HCT116 (cell line): Measurements from ENCODE around the gene ERLEC1. TPM values are rescaled to one million over a fixed set of nuclear protein-coding genes. Genes with fewer than 3 reads are reported as not detected.

ENCODE experiments used
- ATAC-seq: fragments of 200-7000 bp; cut with Tn5 transposase; 2 replicates; pipeline ENCODE4 v1.9.1; 2020; ENCODE audit warnings: mild to moderate bottlenecking, moderate library complexity
- BruUV-seq: library from RNA; stranded (reverse); fragments of 400-500 nt; replicated peaks from 2 replicates; lab custom pipeline; 2021; lab: Mats Ljungman, UMichigan
- CTCF ChIA-PET: fragments of 300-600 bp; sonication (Branson Sonifier 250); formaldehyde crosslinking; loops from one replicate; lab custom pipeline; 2021; ENCODE audit warnings: antibody characterized with exemption; lab: Charles Lee
- POLR2A ChIA-PET: fragments of 300-600, 350-600 bp; sonication (Branson Sonifier 250); formaldehyde crosslinking; loops from one replicate; lab custom pipeline; 2021; ENCODE audit warnings: antibody characterized with exemption; lab: Charles Lee
- RAD21 ChIA-PET, 2 experiments: fragments of 300-600 bp; sonication (Branson Sonifier 250); formaldehyde crosslinking; loops; one replicate each; lab custom pipeline; 2023; ENCODE audit warnings: low total read pairs in 2 of 2; ENCODE audit not compliant: uncharacterized antibody in 2 of 2, unreplicated experiment in 2 of 2, low non-redundant PET in 1 of 2; lab: Charles Lee
- DNase-seq: peaks from one replicate; pipeline ENCODE4 v3.0.0-alpha.2; 2010; ENCODE audit warnings: low read depth, low spot score
- H2AFZ ChIP-seq: fragments of 200-600 bp; shearing (Covaris generic), sonication (generic); 2 replicates; pipeline ENCODE4 v1.6.1; 2017; ENCODE audit warnings: low read depth, mixed run types, mixed read lengths, antibody characterized with exemption, low read length; ENCODE audit not compliant: poor library complexity, severe bottlenecking
- H3K27ac ChIP-seq: 2 replicates; pipeline ENCODE4 v1.5.1; 2012; ENCODE audit warnings: low read depth, low read length
- H3K27me3 ChIP-seq: fragments of 200-600 bp; sonication (generic); 2 replicates; pipeline ENCODE4 v1.6.1; 2016; ENCODE audit warnings: mixed run types, low read length, mixed read lengths; ENCODE audit not compliant: insufficient read depth
- H3K36me3 ChIP-seq, 2 experiments: fragments of 200-500 bp in 1 of 2; fragments of 200-600 bp in 1 of 2; sonication (Bioruptor generic) in 1 of 2; sonication (generic) in 1 of 2; 2 replicates each; pipeline versions ENCODE4 v1.5.1 to v1.6.1; 2014 to 2016; ENCODE audit warnings: low read length in 2 of 2, inconsistent platforms in 1 of 2, mixed read lengths in 1 of 2, mixed run types in 1 of 2; ENCODE audit not compliant: insufficient read depth in 2 of 2, control insufficient read depth in 1 of 2
- H3K4me1 ChIP-seq, 2 experiments: fragments of 200-600 bp in 1 of 2; sonication (generic) in 1 of 2; 2 replicates each; pipeline versions ENCODE4 v1.5.1 to v1.6.1; 2012 to 2017; ENCODE audit warnings: low read length in 2 of 2, inconsistent platforms in 1 of 2, mild to moderate bottlenecking in 1 of 2, mixed read lengths in 1 of 2, mixed run types in 1 of 2, moderate library complexity in 1 of 2; ENCODE audit not compliant: insufficient read depth in 2 of 2, control insufficient read depth in 1 of 2
- H3K4me2 ChIP-seq: fragments of 200-600 bp; sonication (generic); 2 replicates; pipeline ENCODE4 v1.6.1; 2017; ENCODE audit warnings: mixed run types, low read length, mixed read lengths
- H3K4me3 ChIP-seq, 2 experiments: fragments of 200-600 bp in 1 of 2; sonication (generic) in 1 of 2; replicated peaks in 1 of 2; 2 replicates each; pipeline ENCODE4 v1.5.1; 2011 to 2016; ENCODE audit warnings: low read length in 2 of 2, control low read depth in 1 of 2, low read depth in 1 of 2, mild to moderate bottlenecking in 1 of 2, mixed read lengths in 1 of 2, mixed run types in 1 of 2
- H3K79me2 ChIP-seq: fragments of 200-600 bp; sonication (generic); 2 replicates; pipeline ENCODE4 v1.6.1; 2017; ENCODE audit warnings: mild to moderate bottlenecking, mixed run types, low read length, moderate library complexity, mixed read lengths; ENCODE audit not compliant: insufficient read depth
- H3K9ac ChIP-seq: fragments of 200-600 bp; sonication (generic); 2 replicates; pipeline ENCODE4 v1.6.1; 2016; ENCODE audit warnings: low read length, mixed read lengths
- H3K9me2 ChIP-seq: fragments of 200-600 bp; sonication (generic), shearing (Covaris generic); 2 replicates; pipeline ENCODE4 v1.6.1; 2017; ENCODE audit warnings: mixed run types, mild to moderate bottlenecking, moderate library complexity; ENCODE audit not compliant: insufficient read depth
- H3K9me3 ChIP-seq, 2 experiments: fragments of 200-500 bp in 1 of 2; fragments of 200-600 bp in 1 of 2; sonication (Bioruptor generic) in 1 of 2; sonication (generic) in 1 of 2; 2 replicates each; pipeline ENCODE4 v1.6.1; 2014 to 2017; ENCODE audit warnings: low read length in 2 of 2, mixed read lengths in 2 of 2, inconsistent platforms in 1 of 2, low read depth in 1 of 2, mild to moderate bottlenecking in 1 of 2, mixed run types in 1 of 2, moderate library complexity in 1 of 2; ENCODE audit not compliant: control insufficient read depth in 1 of 2, insufficient read depth in 1 of 2
- H4K20me1 ChIP-seq: fragments of 200-600 bp; sonication (generic), shearing (Covaris generic); 2 replicates; pipeline ENCODE4 v1.6.1; 2017; ENCODE audit warnings: mixed run types, mild to moderate bottlenecking, moderate library complexity; ENCODE audit not compliant: insufficient read depth
- CBX3 ChIP-seq: IDR thresholded peaks from 2 replicates; pipeline ENCODE4 v1.6.1; 2012; ENCODE audit warnings: low read depth
- CTCF ChIP-seq, 3 experiments: fragments of 200-600 bp in 1 of 3; sonication (generic) in 1 of 3; IDR thresholded peaks in 2 of 3; conservative IDR thresholded peaks in 1 of 3; 2 replicates each; pipeline ENCODE4 v1.5.1; 2012 to 2017; ENCODE audit warnings: low read depth in 2 of 3, low read length in 2 of 3, antibody characterized with exemption in 1 of 3, borderline replicate concordance in 1 of 3, control low read depth in 1 of 3, mild to moderate bottlenecking in 1 of 3, mixed read lengths in 1 of 3, mixed run types in 1 of 3, moderate library complexity in 1 of 3; ENCODE audit not compliant: insufficient read depth in 1 of 3
- ELF1 ChIP-seq: IDR thresholded peaks from 2 replicates; pipeline ENCODE4 v1.6.1; 2012; ENCODE audit warnings: low read depth, borderline replicate concordance
- EZH2phosphoT487 ChIP-seq: fragments of 200-600 bp; IDR thresholded peaks from 2 replicates; pipeline ENCODE4 v1.6.1; 2018; ENCODE audit warnings: antibody characterized with exemption, borderline replicate concordance
- JUND ChIP-seq: IDR thresholded peaks from 2 replicates; pipeline ENCODE4 v1.6.1; 2012
- MAX ChIP-seq: IDR thresholded peaks from 2 replicates; pipeline ENCODE4 v1.6.1; 2012
- REST ChIP-seq: IDR thresholded peaks from 2 replicates; pipeline ENCODE4 v1.6.1; 2012; ENCODE audit warnings: low read depth
- YY1 ChIP-seq: IDR thresholded peaks from 2 replicates; pipeline ENCODE4 v1.6.1; 2011; ENCODE audit warnings: low read length, low read depth, moderate library complexity, mild to moderate bottlenecking; ENCODE audit not compliant: insufficient replicate concordance; ENCODE audit errors: extremely low read depth
- ZBTB33 ChIP-seq: IDR thresholded peaks from 2 replicates; pipeline ENCODE4 v1.6.1; 2011; ENCODE audit warnings: mild to moderate bottlenecking, low read length, moderate library complexity; ENCODE audit not compliant: insufficient replicate concordance; ENCODE audit errors: extremely low read depth
- intact Hi-C: fragments of 100-400 bp; cut with micrococcal nuclease; formaldehyde crosslinking; loops from 2 replicates; pipeline ENCODE4 v1.10.0; 2022
- total RNA-seq: library from RNA; stranded (reverse); gene quantifications from one replicate; pipeline ENCODE4 v1.2.1, GENCODE V29; 2021; ENCODE audit not compliant: unreplicated experiment

ERLEC1 gene
- total RNA-seq, 1 experiment from 2014 or later = 26.9 TPM

- Histone ChIP-seq H2AFZ (no peak overlapping the region), H3K36me3 (peaks cover 0 to 4% of the 10 kb centered on the region in 2 experiments; a peak in 1 of 4 replicates), H3K9me3 (no peaks in the 10 kb centered on the region), H3K79me2 (peaks cover 95% of the 10 kb centered on the region), H3K9ac (no peak overlapping the region), H3K27ac (no peak overlapping the region), H3K4me2 (no peak overlapping the region), H3K4me3 (no peak overlapping the region), H3K4me1 (no peaks in the 10 kb centered on the region), H3K27me3 (no peaks in the 10 kb centered on the region), H4K20me1 (no peaks in the 10 kb centered on the region), H3K9me2 (no peaks in the 10 kb centered on the region)
- ChIA-PET RAD21 (no interaction called here), CTCF (no interaction called here), POLR2A (interaction anchor here (1.6 kb wide), 1 partner anchor 10 kb away, joined by 5 read pairs; the partner anchor contains the start of gene CHAC2)
- intact Hi-C loops = no loop called here
- no peak for TF ChIP-seq YY1
- no peak for TF ChIP-seq JUND
- no peak for TF ChIP-seq CBX3
- TF ChIP-seq ZBTB33 = no peak
- TF ChIP-seq MAX = no peak
- TF ChIP-seq ELF1 = no peak
- no peak for TF ChIP-seq EZH2phosphoT487
- no peak for TF ChIP-seq REST
- TF ChIP-seq CTCF (IDR thresholded peaks at IDR 0.05 in 2 of 3, conservative IDR thresholded peaks at IDR 0.05 in 1 of 3; ENCODE audit: borderline replicate concordance in 1 of 3, insufficient read depth in 1 of 3, low read depth in 2 of 3, low read length in 2 of 3) = no peak
- DNase-seq (no peak), ATAC-seq (no peak)
- BruUV-seq = no TSS peak
Observed at GRCh38 chr2:53777134-53777533, 9.7 kb upstream of the ERLEC1 start.
